Fibroblast of villous mesenchyme (primary cell): Measurements from ENCODE around the gene RAPGEF2. TPM values are rescaled to one million over a fixed set of nuclear protein-coding genes. Genes with fewer than 3 reads are reported as not detected.
A peak's percentile ranks its signal among the peaks of the same experiment; 100 is the strongest.
"Not testable (repeated sequence)": the region's sequence is repeated elsewhere in the genome, so short reads cannot be mapped to it uniquely, and the experiment has no call there.

Experiments
- DNase-seq: peaks from one replicate; pipeline ENCODE4 v3.0.0-alpha.2; 2010; ENCODE audit warnings: low read depth
- H3K4me3 ChIP-seq: 2 replicates; pipeline ENCODE4 v1.5.1; 2011; ENCODE audit warnings: low read depth, mild to moderate bottlenecking, low read length
- total RNA-seq: library from RNA; depleted of rRNA; stranded (reverse); fragments of >200 nt; gene quantifications from 2 replicates; pipeline ENCODE4 v1.2.3, GENCODE V29; 2012
- TF ChIP-seq, protein P1 (sequence below): IDR thresholded peaks from 2 replicates; pipeline ENCODE4 v1.5.1; 2012; ENCODE audit warnings: low read depth, mild to moderate bottlenecking, low read length; ENCODE audit not compliant: insufficient read depth

The RAPGEF2 gene
- total RNA-seq, 1 donor: 47.1 TPM

DNA sequence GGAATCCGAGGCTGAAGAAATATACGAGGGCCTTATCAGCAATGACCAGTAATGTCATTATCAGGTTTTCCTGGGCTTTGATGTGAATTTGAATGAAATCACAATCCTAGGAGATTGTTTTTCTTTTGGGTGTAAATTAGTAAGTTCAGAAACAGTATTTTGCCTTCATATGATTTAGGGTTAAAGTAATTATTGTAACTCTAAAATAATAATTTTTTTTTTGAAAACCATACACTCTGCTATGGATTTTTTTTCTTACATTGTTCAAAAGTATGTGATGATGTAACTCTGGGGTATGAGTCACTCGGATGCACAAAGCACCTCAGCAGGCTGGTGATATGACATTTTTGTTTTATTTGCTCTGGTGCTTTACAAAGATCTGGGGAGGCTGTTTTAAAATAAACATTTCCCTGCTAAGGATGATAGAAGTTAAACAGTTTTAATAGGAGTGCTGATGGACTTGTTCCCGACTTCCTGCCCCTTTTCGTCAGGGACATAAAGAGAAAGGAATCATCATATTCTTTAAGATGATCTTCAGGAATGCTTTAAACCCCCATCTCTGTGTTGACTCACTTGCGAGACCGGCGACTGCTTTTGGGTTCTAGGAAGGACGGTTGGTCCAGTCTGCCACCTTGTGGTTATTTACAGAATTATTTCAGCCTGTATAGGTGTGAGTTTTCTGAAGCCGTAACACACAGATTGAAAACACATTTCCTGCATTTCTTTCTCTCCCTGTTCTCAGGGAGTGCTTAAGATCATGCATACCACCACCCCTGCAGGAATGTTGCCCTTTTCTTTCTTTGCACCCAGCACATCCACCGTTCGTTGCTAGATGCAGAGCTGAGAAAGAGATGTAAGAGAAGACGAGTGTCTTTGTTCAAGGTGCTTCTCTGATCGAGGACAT lies 72.5 kb downstream of the RAPGEF2 start:
- peak; percentile 90 for DNase-seq
- TF ChIP-seq, protein P1, sequence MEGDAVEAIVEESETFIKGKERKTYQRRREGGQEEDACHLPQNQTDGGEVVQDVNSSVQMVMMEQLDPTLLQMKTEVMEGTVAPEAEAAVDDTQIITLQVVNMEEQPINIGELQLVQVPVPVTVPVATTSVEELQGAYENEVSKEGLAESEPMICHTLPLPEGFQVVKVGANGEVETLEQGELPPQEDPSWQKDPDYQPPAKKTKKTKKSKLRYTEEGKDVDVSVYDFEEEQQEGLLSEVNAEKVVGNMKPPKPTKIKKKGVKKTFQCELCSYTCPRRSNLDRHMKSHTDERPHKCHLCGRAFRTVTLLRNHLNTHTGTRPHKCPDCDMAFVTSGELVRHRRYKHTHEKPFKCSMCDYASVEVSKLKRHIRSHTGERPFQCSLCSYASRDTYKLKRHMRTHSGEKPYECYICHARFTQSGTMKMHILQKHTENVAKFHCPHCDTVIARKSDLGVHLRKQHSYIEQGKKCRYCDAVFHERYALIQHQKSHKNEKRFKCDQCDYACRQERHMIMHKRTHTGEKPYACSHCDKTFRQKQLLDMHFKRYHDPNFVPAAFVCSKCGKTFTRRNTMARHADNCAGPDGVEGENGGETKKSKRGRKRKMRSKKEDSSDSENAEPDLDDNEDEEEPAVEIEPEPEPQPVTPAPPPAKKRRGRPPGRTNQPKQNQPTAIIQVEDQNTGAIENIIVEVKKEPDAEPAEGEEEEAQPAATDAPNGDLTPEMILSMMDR: peak; percentile 77
- peak overlapping the region; percentile 8 for H3K4me3 ChIP-seq

DNA sequence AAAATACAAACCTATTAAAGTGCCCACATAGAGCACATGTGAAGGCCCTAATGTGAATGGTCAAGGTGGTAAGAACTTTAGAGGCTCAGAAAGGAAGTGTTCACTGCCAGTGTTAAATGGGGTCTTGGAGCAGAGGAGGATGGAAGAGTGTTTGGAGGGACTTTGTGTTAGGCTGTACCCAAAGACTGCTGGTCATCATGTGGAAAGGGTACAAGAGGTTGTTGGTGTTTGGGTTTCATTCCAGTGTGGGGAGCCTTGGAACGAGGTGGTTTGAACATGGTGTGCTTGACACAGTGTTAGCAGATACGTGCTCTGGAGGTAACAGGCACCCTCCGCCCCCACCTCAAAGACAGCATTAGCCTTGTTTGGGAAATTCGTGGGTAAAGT lies 73.1 kb downstream of the RAPGEF2 start:
- TF ChIP-seq, protein P1: no peak
- DNase-seq: no peak
- peak overlapping the region; percentile 0 for H3K4me3 ChIP-seq

DNA sequence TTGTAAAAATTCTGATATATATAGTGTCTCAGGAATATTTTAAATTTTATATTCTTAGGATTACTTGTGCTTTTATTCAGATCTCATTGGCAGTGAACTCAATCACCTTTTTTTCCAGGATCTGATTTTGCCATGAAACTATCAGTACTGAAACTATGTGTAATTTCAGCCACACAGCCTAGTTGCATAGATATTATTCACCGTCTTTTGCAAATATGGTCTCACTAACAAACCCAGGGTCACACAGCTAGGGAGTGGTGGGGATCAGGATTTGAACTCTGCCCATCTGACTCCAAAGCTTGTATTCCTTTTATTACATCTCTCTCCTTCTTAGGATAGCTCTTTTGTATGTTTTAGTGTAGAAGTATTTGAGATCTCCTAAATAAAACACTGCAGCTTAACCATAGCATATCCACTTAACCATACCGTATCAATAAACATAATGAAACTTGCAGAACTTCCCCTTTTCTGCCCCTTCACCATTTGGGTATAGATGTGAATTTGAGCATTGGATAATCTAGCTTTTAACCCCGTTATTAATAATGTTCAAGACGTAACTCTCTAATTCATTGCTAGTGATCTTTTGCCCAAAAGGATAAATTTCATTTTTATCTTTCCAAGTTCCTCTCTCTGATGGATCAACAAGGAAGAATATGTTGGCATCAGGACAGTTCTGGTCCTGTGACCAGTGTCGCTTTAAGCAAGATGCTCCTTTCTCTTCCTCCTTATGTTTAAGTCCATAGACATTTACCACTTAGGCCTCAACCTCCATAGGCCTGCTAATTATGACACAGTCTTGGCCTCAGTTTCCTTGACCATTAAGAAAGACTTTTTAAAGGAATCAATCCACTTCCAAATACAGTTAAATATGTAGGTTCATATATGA lies 74.6 kb downstream of the RAPGEF2 start:
- no peak for DNase-seq
- TF ChIP-seq, protein P1: no peak
- H3K4me3 ChIP-seq: no peak overlapping the region

DNA sequence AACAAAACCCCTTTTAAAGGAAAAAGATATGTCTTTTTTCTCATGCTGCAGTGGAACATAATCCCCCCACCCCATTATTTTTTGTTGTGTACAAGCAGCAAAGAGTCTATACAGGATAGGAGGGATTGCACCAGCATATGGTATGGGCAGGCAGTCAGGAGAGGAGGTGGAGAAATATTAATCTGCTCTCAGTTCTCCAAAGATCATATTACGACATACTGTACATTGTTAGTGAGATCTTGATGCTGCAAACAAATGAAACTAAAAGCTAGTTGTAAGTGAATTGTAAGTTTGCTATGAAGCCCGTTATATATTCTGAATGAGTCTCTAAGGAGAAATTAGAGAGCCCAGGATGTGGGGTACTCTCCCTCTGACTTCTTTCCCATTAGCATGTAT lies 75.3 kb downstream of the RAPGEF2 start:
- no peak overlapping the region for H3K4me3 ChIP-seq
- peak; percentile 61 for DNase-seq
- TF ChIP-seq, protein P1: no peak

DNA sequence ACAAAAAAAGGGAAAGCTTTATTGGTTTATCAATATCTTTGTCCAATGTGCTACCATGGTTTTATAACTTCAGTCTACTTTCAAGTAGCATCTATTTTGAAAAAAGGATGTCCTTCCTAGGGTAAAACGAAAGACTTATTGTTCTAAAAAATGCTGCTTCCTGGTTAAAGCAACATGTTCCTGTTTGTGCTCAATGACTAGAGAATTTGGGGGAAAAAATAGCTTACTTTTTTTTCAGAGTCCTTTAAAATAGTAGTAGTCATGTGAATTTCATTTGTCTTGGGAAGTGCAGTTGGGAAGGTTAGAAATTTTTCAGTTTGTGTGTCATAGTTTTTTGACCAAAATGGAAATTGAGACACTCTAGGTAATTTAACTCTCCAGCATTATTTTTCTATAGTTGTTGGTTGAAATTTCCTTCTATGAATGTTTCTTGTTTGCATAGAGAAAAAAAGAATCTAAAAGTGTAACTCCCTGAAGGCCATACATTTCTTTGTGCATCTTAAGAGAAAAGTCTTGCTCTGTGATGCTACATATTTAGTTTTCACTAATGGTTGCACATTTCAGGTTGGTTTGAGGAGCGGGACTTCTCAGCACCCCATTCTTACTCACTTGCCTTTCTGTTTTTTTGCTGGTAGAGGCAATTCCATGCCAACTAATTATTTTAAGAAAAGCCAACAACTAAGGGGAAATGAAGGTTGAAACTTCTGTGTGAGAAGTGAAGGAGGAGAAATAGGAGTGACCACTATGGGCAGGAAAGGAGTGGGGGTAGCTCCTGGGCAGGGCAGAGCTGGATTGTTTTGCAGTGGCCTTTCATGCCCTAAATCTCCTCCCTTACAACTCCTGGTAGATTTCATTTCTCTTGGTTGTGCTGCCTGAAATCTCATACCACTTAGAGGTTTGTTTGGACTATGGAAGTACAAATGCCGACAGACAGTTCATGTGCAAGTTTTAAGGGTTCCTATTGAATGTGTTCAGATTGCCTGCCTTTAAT lies 76.4 kb downstream of the RAPGEF2 start:
- DNase-seq: no peak
- peak overlapping the region; percentile 0 for H3K4me3 ChIP-seq
- TF ChIP-seq, protein P1: no peak

DNA sequence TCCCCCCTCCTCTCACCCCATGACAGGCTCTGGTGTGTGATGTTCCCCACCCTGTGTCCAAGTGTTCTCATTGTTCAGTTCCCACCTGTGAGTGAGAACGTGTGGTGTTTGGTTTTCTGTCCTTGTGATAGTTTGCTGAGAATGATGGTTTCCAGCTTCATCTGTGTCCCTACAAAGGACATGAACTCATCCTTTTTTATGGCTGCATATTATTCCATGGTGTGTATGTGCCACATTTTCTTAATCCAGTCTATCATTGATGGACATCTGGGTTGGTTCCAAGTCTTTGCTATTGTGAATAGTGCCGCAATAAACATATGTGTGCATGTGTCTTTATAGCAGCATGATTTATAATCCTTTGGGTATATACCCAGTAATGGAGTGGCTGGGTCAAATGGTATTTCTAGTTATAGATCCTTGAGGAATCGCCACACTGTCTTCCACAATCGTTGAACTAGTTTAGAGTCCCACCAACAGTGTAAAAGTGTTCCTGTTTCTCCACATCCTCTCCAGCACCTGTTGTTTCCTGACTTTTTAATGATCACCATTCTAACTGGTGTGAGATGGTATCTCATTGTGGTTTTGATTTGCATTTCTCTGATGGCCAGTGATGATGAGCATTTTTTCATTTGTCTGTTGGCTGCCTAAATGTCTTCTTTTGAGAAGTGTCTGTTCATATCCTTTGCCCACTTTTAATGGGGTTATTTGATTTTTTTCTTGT lies 81.2 kb downstream of the RAPGEF2 start:
- H3K4me3 ChIP-seq, DNase-seq: not testable (repeated sequence)
